HS-5 (cell line): Measurements from ENCODE around the gene DYNC1LI1.
A peak's percentile ranks its signal among the peaks of the same experiment; 100 is the strongest.

Experiments used
- DNase-seq: peaks from one replicate; pipeline ENCODE4 v3.0.0-alpha.2; 2012; ENCODE audit warnings: low read depth

The DYNC1LI1 gene

DNA sequence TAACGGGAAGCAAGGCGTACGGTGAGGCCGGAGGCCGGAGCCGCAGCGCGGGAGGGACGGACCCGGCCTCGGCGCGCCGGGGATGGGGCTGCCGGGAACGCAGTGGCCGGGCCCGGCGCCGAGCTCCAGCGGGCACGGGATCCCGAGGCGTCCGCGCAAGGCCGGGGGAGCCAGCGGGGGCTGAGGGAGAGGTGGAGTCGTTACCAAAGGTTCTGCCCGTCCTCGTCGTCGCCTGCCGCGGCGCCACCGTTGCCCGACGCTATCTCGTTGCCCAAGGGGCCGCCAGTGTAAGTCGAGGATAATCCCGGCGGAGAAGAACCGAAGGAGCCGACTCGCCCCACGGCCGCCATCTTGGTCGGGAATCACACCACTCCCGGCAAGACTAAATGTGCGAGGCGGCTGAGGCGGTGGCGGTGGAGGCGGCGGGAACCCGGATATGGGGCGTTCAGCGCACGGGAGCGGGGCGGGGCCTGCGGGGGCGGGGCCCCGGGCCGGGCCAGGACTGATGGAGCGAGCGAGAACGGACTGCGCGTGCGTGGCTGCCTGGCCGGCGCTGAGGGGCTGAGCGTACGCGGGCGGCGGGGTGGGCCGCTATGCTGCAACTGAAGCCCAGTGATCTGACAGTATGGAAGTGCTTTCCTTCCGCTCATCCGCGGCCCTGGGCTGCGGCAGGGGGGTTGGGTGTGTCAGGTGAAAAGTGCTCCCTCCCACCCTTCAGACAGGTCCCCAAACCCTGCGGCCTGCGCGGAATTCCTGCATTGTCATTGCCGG, at the start of gene DYNC1LI1:
Gene DYNC1LI1 (minus strand): TSS at position 438 of the 771 bp plus-strand sequence. CDS start 88 bp downstream, at position 350.
- DNase-seq: peak; percentile 59

- no peak for DNase-seq
Measured at GRCh38 chr3:32619395-32619794, 48.7 kb upstream of the DYNC1LI1 start.

DNA sequence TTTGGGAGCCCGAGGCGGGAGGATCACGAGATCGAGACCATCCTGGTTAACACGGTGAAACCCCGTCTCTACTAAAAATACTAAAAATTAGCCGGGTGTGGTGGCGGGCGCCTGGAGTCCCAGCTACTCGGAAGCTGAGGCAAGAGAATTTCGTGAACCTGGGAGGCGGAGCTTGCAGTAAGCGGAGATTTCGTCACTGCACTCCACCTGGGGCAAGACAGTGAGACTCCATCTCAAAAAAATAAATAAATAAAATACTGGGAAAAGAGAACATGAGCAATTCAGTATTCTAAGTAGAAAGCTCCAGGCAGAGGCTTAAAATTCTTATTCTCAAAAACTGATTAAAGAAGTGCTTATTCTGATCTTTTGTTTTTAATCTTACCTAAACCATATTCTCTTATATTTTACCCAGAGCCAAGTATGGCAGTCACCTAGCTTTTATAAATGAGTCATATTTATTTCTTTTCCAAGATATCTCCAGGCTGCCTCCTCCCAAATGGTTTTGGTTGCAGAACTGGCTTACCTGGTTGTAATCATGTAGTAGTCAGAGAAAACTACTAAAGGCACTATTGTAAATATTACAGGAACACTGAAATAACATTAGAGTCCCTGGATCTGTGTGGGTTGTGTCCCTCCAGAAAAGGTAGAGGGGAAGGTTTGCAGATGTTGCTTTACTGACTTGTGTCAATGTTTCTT, 45.8 kb upstream of the DYNC1LI1 start:
- no peak for DNase-seq

DNA sequence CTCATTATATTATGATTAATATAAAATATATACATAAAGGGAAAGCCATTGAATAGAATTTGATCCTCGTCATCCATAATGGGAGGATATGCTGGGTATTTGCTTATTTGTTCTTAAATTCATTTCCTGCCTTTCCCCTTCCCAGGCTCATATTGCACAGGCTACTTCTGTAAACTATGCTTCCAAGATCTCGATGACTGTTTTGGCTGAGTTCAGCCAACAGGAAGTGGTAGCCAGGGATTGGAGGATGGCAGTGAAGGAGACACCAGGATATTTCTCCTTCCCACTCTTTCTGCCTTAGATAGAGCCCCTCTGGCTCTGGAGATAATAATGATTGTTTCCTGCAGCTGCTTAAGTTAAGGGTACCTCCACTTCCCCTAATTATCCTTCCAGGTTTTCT, 44.3 kb upstream of the DYNC1LI1 start:
- DNase-seq: no peak

- DNase-seq: no peak
Measured at GRCh38 chr3:32613183-32613582, 42.5 kb upstream of the DYNC1LI1 start.

- DNase-seq: no peak
Measured at GRCh38 chr3:32612547-32612946, 41.9 kb upstream of the DYNC1LI1 start.

DNA sequence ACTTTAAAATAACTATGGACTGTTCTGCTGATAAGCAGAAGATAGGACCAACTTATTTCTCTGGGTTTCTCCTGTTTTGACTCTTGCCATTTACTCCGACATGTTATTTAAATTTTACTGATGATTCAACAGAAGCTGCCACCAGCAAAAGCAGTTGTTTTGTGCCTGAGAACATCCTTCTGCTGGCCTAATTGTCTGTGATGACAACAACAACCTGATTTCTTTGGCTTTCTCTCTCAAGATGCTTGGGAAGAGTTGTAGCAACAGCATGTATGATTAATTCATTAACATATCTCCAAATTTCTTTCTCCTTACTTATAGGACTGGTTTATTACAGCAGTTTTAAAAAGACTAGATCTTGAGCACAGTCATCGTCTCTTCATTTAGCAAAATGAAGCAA, 36.9 kb upstream of the DYNC1LI1 start:
- no peak for DNase-seq

GRCh38 chr3:32606960-32607359, 36.3 kb upstream of the DYNC1LI1 start:
- DNase-seq: no peak

DNA sequence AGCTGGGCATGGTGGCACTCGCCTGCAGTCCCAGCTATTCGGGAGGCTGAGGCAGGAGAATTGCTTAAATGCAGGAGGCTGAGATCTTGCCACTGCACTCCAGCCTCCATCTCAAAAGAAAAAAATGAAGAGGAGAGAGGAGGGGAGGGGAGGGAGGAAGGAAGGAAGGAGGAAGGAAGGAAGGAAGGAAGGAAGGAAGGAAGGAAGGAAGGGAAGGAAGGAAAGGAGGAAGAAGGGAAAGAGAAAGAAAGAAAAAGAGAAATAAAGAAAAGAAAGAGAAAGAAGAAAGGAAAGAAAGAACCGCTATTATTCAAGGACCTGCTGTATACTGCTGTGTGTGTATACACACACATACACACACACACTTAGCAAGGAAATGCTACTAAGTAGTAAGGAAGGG, 35.6 kb upstream of the DYNC1LI1 start:
- no peak for DNase-seq

GRCh38 chr3:32603064-32603463, 32.4 kb upstream of the DYNC1LI1 start:
- no peak for DNase-seq

DNA sequence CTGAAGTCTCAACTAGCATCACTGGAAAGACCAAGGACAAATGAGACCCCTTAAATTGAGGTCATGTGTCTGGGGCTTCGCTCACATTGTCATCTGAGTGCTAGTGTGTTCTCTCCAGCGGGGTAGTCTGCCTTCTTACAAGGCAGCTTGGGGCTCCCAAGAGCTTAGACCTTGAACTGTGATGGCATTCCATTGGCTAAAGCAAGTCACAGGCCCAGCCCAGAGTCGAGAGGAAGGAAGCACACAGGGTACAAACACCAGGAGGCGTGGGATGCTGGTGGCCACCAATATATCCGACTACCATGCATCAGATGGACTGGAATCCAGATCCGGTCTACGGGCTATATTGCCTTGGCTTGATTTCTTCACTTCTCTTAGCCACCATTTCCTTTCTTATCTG, 31.5 kb upstream of the DYNC1LI1 start:
- DNase-seq: no peak

GRCh38 chr3:32601722-32602121, 31.1 kb upstream of the DYNC1LI1 start:
- no peak for DNase-seq

DNA sequence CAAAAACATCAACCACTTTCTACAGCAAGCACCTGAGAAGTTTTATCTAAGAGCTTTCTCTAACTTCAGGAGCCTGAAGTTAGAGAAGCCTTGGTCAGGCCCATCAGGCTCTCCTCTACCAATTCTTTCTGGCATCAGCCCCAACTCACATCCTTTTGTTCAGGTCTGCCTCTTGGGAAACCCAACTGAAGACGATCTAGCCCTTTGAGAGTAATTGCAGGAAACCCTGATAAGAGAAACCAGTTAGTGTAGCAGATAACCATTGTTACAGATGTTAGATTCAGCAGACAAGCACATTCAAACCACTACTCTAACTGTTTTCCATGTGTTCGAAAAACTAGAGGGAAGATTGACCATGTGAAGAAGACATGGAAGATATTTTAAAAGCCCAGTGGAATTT, 27.0 kb upstream of the DYNC1LI1 start:
- no peak for DNase-seq

GRCh38 chr3:32596909-32597369, 26.3 kb upstream of the DYNC1LI1 start:
- DNase-seq: no peak

GRCh38 chr3:32596282-32596908, 25.7 kb upstream of the DYNC1LI1 start:
- no peak for DNase-seq

DNA sequence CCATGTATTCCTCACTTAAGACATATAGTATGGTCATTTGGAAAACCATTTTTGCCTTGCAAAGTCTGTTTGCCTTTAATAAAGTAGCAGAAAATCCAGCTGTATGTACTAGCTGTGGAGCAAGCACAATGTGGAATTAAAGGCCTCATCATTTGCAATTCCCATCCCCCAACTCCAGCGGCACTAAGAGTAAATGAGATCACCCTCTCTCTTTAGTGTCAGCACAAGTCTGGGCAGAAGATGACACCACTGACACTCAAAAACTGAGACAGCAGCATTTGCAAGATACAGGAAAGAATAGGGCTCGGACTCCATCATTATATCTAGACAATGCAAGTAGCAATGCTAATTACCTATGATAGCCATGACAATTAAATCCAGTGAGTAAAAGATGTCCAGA, 24.7 kb upstream of the DYNC1LI1 start:
- no peak for DNase-seq

DNA sequence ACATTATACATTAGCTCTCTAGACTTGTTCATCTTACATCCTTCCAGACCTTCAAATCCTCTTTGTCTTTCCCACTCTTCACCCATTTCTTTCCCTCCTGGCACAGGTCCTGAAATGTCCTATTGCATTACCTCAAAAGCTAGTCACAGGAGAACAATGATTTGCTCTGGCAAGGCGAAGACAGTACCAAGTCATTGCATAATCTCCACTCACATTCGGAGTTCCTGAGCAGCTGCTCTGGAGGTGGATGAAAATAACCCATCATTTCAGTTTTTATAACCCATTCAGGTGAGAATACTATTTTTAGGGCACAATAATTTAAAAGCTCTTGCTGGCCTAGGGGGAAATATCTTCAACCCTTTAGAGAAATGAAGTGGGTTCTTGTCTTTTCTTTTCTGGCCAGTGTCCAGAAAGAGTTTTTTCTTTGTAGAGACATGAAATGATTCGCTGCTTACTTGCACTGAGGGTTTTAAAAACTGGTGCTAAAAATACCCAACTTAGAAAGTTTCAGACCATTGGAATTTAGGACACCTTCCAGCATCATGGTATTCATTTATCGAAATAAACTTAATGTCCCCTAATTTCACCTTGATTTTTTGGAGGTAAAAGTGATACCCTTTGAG, 23.4 kb upstream of the DYNC1LI1 start:
- peak; percentile 41 for DNase-seq

- no peak for DNase-seq
Measured at GRCh38 chr3:32592696-32593353, 22.2 kb upstream of the DYNC1LI1 start.

- no peak for DNase-seq
Measured at GRCh38 chr3:32592011-32592410, 21.4 kb upstream of the DYNC1LI1 start.

- no peak for DNase-seq
Measured at GRCh38 chr3:32591186-32591585, 20.5 kb upstream of the DYNC1LI1 start.

GRCh38 chr3:32586356-32586755, 15.7 kb upstream of the DYNC1LI1 start:
- DNase-seq: no peak

- DNase-seq: no peak
Measured at GRCh38 chr3:32584660-32585059, 14.0 kb upstream of the DYNC1LI1 start.
